Activated T-cell treated with anti-CD3 and anti-CD28 coated beads, Interleukin-2, amount 50 U/mL, for 72 hours (primary cell): ENCODE measurements around the gene DPY19L1. TPM values are rescaled to one million over a fixed set of nuclear protein-coding genes. Genes with fewer than 3 reads are reported as not detected.
"Not testable (repeated sequence)": the region's sequence is repeated elsewhere in the genome, so short reads cannot be mapped to it uniquely, and the experiment has no call there.

Experiments used
- ATAC-seq, 2 donors: fragments of 150-1000 bp; cut with Tn5 transposase; replicated peaks in 1 of 2; 2 replicates each; pipeline ENCODE4 v1.10.0; 2021; ENCODE audit warnings: moderate library complexity in 2 of 2, mild to moderate bottlenecking in 1 of 2
- DNase-seq, 2 donors: peaks; one replicate each; pipeline ENCODE4 v3.0.0; 2021 to 2022; ENCODE audit warnings: mixed read lengths in 1 of 2
- H3K27ac Mint-ChIP-seq: one replicate; pipeline ENCODE4 v1.8.0; 2022; ENCODE audit warnings: mild to moderate bottlenecking, moderate library complexity, mixed read lengths
- H3K27me3 Mint-ChIP-seq: one replicate; pipeline ENCODE4 v1.8.0; 2022; ENCODE audit warnings: low read depth, mixed read lengths
- H3K36me3 Mint-ChIP-seq, 2 donors: one replicate each; pipeline ENCODE4 v1.8.0; 2022; ENCODE audit warnings: mixed read lengths in 2 of 2, mild to moderate bottlenecking in 1 of 2; ENCODE audit not compliant: insufficient read depth in 2 of 2
- H3K4me1 Mint-ChIP-seq: one replicate; pipeline ENCODE4 v1.8.0; 2022; ENCODE audit warnings: low read depth, mixed read lengths
- H3K4me3 Mint-ChIP-seq, 2 donors: one replicate each; pipeline ENCODE4 v1.8.0; 2022; ENCODE audit warnings: mild to moderate bottlenecking in 2 of 2, mixed read lengths in 2 of 2, moderate library complexity in 2 of 2
- H3K9me3 Mint-ChIP-seq, 2 donors: one replicate each; pipeline ENCODE4 v1.8.0; 2022; ENCODE audit warnings: mixed read lengths in 2 of 2
- total RNA-seq, 2 donors: library from RNA; stranded (reverse); gene quantifications; one replicate each; pipeline ENCODE4 v1.2.3, GENCODE V29; 2022

DPY19L1 gene
- total RNA-seq, 2 donors from 2014 or later = 7.6 to 14.6 TPM

DNA sequence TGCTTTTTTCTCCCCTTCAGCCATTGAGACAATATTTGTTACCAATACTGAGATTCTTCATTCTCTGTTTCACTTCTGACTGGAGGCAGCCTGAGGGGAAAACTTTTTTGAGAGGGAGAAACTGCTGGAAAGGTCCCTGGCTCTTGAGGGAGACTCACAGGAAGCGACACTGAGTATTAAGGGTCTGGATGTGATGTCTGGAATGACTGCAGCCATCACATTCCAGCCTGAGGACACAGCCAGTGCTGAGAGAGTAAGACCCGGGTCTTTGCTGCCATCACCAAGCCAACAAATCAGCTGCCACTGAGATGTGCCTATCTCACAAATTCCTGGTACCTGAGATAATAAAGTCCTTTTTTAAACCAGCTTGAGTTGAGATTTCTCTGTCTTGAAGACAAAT lies 157.4 kb downstream of the DPY19L1 start:
- DNase-seq = no peak
- peaks cover 8 to 9% of the 10 kb centered on the region in 2 donors for H3K9me3 Mint-ChIP-seq
- no peaks in the 10 kb centered on the region for H3K4me1 Mint-ChIP-seq
- H3K4me3 Mint-ChIP-seq = no peak overlapping the region
- no peaks in the 10 kb centered on the region for H3K27me3 Mint-ChIP-seq
- ATAC-seq = no peak
- H3K36me3 Mint-ChIP-seq = peaks cover 6 to 7% of the 10 kb centered on the region in 2 donors
- H3K27ac Mint-ChIP-seq = no peak overlapping the region

DNA sequence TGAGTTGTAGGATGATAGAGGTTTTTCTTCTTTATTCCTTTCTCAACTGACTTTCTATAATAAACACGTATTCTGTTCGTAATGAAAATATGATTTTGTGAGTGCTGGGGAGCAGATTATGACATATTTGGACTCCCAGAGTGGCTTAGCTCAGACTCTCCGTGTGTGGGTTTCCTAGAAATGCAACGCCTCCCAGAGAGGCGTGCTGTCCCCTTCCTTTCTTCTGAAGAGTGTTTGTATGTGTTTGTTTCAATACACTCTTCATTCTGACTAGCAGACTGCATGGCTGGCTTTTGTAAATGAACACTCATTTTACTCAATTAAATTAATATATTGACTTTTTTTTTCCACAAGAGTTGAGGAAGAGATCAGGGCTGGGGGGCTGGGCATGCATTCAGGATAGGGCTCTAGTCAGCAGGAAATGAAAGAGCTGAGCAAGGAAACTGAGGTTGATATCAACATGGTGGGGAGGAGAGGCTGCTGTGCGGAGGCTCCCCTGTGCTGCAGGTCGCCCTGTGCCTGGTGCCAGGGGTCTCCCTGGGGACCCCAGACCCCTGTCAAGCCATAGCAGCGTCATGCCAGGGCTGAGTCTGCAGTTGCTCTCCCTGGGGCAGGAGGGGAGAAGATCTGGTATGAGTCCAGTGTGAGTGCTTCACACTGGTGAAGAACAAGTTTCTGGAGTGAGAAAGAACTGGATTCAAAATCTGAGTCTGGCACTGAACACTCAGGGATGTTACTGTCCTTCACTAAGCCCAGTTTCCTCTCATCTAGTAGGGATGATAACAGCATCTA lies 158.1 kb downstream of the DPY19L1 start:
- not testable (repeated sequence) for H3K27ac Mint-ChIP-seq, DNase-seq, H3K36me3 Mint-ChIP-seq, H3K4me3 Mint-ChIP-seq, H3K27me3 Mint-ChIP-seq, H3K4me1 Mint-ChIP-seq, H3K9me3 Mint-ChIP-seq, ATAC-seq

Other genes starting within 250 kb of the DPY19L1 start
- under 1 TPM in 1 of 2 donors, not detected in 1; 0.16 TPM for gene TBX20, start 216.6 kb upstream of the DPY19L1 start, total RNA-seq